K562 (cell line): ENCODE data around the gene SETD4. TPM values are rescaled to one million over a fixed set of nuclear protein-coding genes. Genes with fewer than 3 reads are reported as not detected.

Source experiments
- ATAC-seq: fragments of 200-7000 bp; cut with Tn5 transposase; 3 replicates; pipeline ENCODE4 v1.9.1; 2020; ENCODE audit warnings: moderate library complexity
- BruUV-seq: library from RNA; stranded (reverse); fragments of 400-500 nt; replicated peaks from 2 replicates; lab custom pipeline; 2021; lab: Mats Ljungman, UMichigan
- CTCF ChIA-PET: fragments of 300-600 bp; formaldehyde crosslinking; extraction: SDS; loops from one replicate; lab custom pipeline; 2021; ENCODE audit warnings: low intra/inter-chr PET ratio; lab: Yijun Ruan, JAX
- POLR2A ChIA-PET: fragments of 300-600, 350-650 bp; sonication (Branson Sonifier 250); formaldehyde crosslinking; extraction: SDS; loops from one replicate; lab custom pipeline; 2021; ENCODE audit warnings: antibody characterized with exemption, inconsistent platforms; lab: Yijun Ruan, JAX
- DNase-seq, 4 experiments: peaks; one replicate each; pipeline versions ENCODE4 v3.0.0 to v3.0.0-alpha.2; 2011 to 2018; ENCODE audit warnings: low spot score in 3 of 4, mixed read lengths in 3 of 4; ENCODE audit errors: extremely low read depth in 1 of 4
- FAIRE-seq: peaks from 2 replicates; lab custom pipeline; 2011; peaks lifted over from hg19 to GRCh38; lab: Jason Lieb, UNC
- H2AFZ ChIP-seq: 2 replicates; pipeline ENCODE4 v1.6.0; 2011; ENCODE audit warnings: low read depth, low read length, control low read depth, inconsistent platforms
- H3K27ac ChIP-seq: fragments of 200-600 bp; 3 replicates; pipeline ENCODE4 v1.8.0; 2011; ENCODE audit warnings: low read depth, mild to moderate bottlenecking, control low read depth, inconsistent platforms, low read length, moderate library complexity, mixed read lengths; ENCODE audit errors: extremely low read depth
- H3K27me3 ChIP-seq, 2 experiments: fragments of 300-600 bp in 1 of 2; 2 replicates in 1 of 2; 3 replicates in 1 of 2; pipeline versions ENCODE4 v1.6.0 to v1.8.0; 2011; ENCODE audit warnings: inconsistent platforms in 2 of 2, low read length in 2 of 2, mild to moderate bottlenecking in 1 of 2, mixed read lengths in 1 of 2, moderate library complexity in 1 of 2; ENCODE audit not compliant: control insufficient read depth in 2 of 2, insufficient read depth in 2 of 2
- H3K36me3 ChIP-seq: fragments of 300-600 bp; 3 replicates; pipeline ENCODE4 v1.8.0; 2011; ENCODE audit warnings: mild to moderate bottlenecking, low read length, inconsistent platforms; ENCODE audit not compliant: control insufficient read depth, insufficient read depth
- H3K4me1 ChIP-seq, 2 experiments: fragments of 200-600 bp in 1 of 2; replicated peaks in 1 of 2; 2 replicates in 1 of 2; 3 replicates in 1 of 2; pipeline versions ENCODE4 v1.5.1 to v1.8.0; 2011; ENCODE audit warnings: inconsistent platforms in 2 of 2, low read length in 2 of 2, mild to moderate bottlenecking in 1 of 2, mixed read lengths in 1 of 2, moderate library complexity in 1 of 2; ENCODE audit not compliant: control insufficient read depth in 2 of 2, insufficient read depth in 2 of 2
- H3K4me2 ChIP-seq: 2 replicates; pipeline ENCODE4 v1.6.1; 2011; ENCODE audit warnings: low read length, control low read depth, inconsistent platforms, mixed read lengths; ENCODE audit not compliant: insufficient read depth
- H3K4me3 ChIP-seq: fragments of 200-600 bp; sonication (generic), shearing (Covaris generic); 2 replicates; pipeline ENCODE4 v1.5.1; 2016; ENCODE audit warnings: control low read depth, inconsistent platforms
- H3K79me2 ChIP-seq: fragments of 200-600 bp; 3 replicates; pipeline ENCODE4 v1.8.0; 2011; ENCODE audit warnings: low read length, inconsistent platforms; ENCODE audit not compliant: control insufficient read depth, insufficient read depth
- H3K9ac ChIP-seq, 2 experiments: 2 replicates each; pipeline versions ENCODE4 v1.6.0 to v1.6.1; 2011; ENCODE audit warnings: low read depth in 2 of 2, low read length in 2 of 2, control low read depth in 1 of 2, inconsistent platforms in 1 of 2, mild to moderate bottlenecking in 1 of 2, mixed read lengths in 1 of 2; ENCODE audit not compliant: insufficient read depth in 1 of 2
- H3K9me1 ChIP-seq: one replicate; pipeline ENCODE4 v1.6.0; 2011; ENCODE audit warnings: inconsistent platforms, mild to moderate bottlenecking, low read length, moderate library complexity; ENCODE audit not compliant: control insufficient read depth, insufficient read depth
- H3K9me3 ChIP-seq: replicated peaks from 2 replicates; pipeline ENCODE4 v1.5.1; 2011; ENCODE audit warnings: low read depth, low read length, inconsistent platforms; ENCODE audit not compliant: control insufficient read depth, insufficient read depth
- H4K20me1 ChIP-seq: replicated peaks from 2 replicates; pipeline ENCODE4 v1.6.1; 2011; ENCODE audit warnings: low read length, inconsistent platforms, mixed read lengths; ENCODE audit not compliant: control insufficient read depth, insufficient read depth
- ADNP ChIP-seq: fragments of 200-800 bp; sonication (Bioruptor generic); IDR thresholded peaks from 2 replicates; pipeline ENCODE4 v1.6.1; 2016; ENCODE audit warnings: missing genetic modification characterization, missing compliant biosample characterization
- CUX1 ChIP-seq: fragments of 200-800 bp; sonication (Bioruptor generic); IDR thresholded peaks from 2 replicates; pipeline ENCODE4 v1.6.1; 2016; ENCODE audit warnings: missing genetic modification characterization, missing compliant biosample characterization
- RHOXF2B ChIP-seq: fragments of 250-450 bp; sonication (Bioruptor Pico); conservative IDR thresholded peaks from 2 replicates; pipeline ENCODE4 v1.5.1; 2021
- ZNF143 ChIP-seq: sonication (generic); formaldehyde crosslinking; IDR thresholded peaks from 2 replicates; pipeline ENCODE4 v1.9.0; 2022; ENCODE audit warnings: mild to moderate bottlenecking, missing genetic modification reagents
- WGBS: fragments of 100-300 bp; shearing (Covaris generic); methylation state at CpG from one replicate; pipeline ENCODE4 v1.1.6; 2016; ENCODE audit warnings: low coverage, mixed read lengths; ENCODE audit not compliant: insufficient coverage; ENCODE audit errors: missing lambda C conversion rate; 5-methylcytosine and 5-hydroxymethylcytosine counted together
- in situ Hi-C: fragments of 300-500 bp; cut with MboI; formaldehyde crosslinking; loops from 4 replicates; pipeline ENCODE4 v1.15.0; 2018; ENCODE audit warnings: inconsistent platforms, mixed read lengths
- intact Hi-C: fragments of 100-400 bp; cut with micrococcal nuclease; formaldehyde crosslinking; loops from 2 replicates; pipeline ENCODE4 v1.14.2; 2022
- polyA plus RNA-seq, 8 experiments: library from polyadenylated mRNA; depleted of rRNA in 4 of 8; stranded (reverse) in 5 of 8; unstranded in 3 of 8; fragments of >200 nt; fragmentation: Nextera tagmentation in 2 of 8; fragmentation: Illumina TruSeq in 1 of 8; extraction: Ambion mirVana in 2 of 8; extraction: Trizol in 1 of 8; gene quantifications; 2 replicates each; pipeline versions ENCODE4 v1.2.1 to v1.2.3, GENCODE V29; 2011 to 2014; ENCODE audit warnings: inconsistent platforms in 1 of 8, missing spikeins in 1 of 8
- total RNA-seq, 7 experiments: library from RNA; depleted of rRNA in 6 of 7; stranded (reverse); fragments of >200 nt in 6 of 7; fragmentation: Illumina TruSeq in 2 of 7; extraction: Trizol in 2 of 7; gene quantifications; 2 replicates each; pipeline versions ENCODE4 v1.2.1 to v1.2.3, GENCODE V29; 2011 to 2021; ENCODE audit warnings: low replicate concordance in 1 of 7

SETD4 gene
- total and polyA plus RNA-seq, 9 of the 15 experiments (the other 6 are each of a cell fraction or from before 2014, with no cell fraction given): 16.1 to 51.3 (median 25.7) TPM

GRCh38 chr21:36072453-36073162, 12.3 kb upstream of the SETD4 start:
- BruUV-seq: no TSS peak
- 59% methylated on average over 12 of the region's 12 CpGs for WGBS
- Histone ChIP-seq H3K4me3 (no peak overlapping the region), H3K4me2 (no peak overlapping the region), H4K20me1 (no peaks in the 10 kb centered on the region), H3K27ac (no peak overlapping the region), H3K4me1 (peaks cover 9 to 10% of the 10 kb centered on the region in 2 experiments), H2AFZ (no peak overlapping the region), H3K9me3 (peaks cover 11% of the 10 kb centered on the region), H3K9ac (no peak overlapping the region), H3K9me1 (no peaks in the 10 kb centered on the region), H3K79me2 (no peaks in the 10 kb centered on the region), H3K36me3 (0 out of 3 replicates have a peak, but pooled peaks cover 2% of the 10 kb centered on the region), H3K27me3 (no peaks in the 10 kb centered on the region)
- DNase-seq (no peak), FAIRE-seq (no peak), ATAC-seq (no peak)
- intact Hi-C loops: no loop called here
- TF ChIP-seq RHOXF2B (CRISPR knock-in tag) (no peak), CUX1 (CRISPR knock-in tag) (no peak), ZNF143 (CRISPR knock-in tag) (no peak), ADNP (no peak)
- in situ Hi-C loops: no loop called here
- POLR2A ChIA-PET: interaction anchor here (1.6 kb wide), 1 partner anchor 12 kb away, joined by 5 read pairs; the partner anchor contains the start of gene SETD4
- CTCF ChIA-PET: no interaction called here
